ENCODE measurements around the gene SH2D6. TPM values are rescaled to one million over a fixed set of nuclear protein-coding genes. Genes with fewer than 3 reads are reported as not detected.
"Not testable (repeated sequence)": the region's sequence is repeated elsewhere in the genome, so short reads cannot be mapped to it uniquely, and the experiment has no call there.

Gene SH2D6
- total and polyA plus RNA-seq, 2 of the 8 experiments (the other 6 are each of a cell fraction or from before 2014, with no cell fraction given): 0.42 TPM; not detected in 1

- TF ChIP-seq KDM1A (IDR thresholded peaks at IDR 0.05; ENCODE audit: borderline replicate concordance, low read length) (no peak), CTCF (IDR thresholded peaks at IDR 0.05; ENCODE audit: control extremely low read depth in 1 of 3, insufficient read depth in 1 of 3, low read depth in 1 of 3, low read length in 3 of 3) (no peak), NANOG (IDR thresholded peaks at IDR 0.05; ENCODE audit: insufficient read depth, low read depth, low read length, poor library complexity, severe bottlenecking) (no peak)
Measured at GRCh38 chr2:85380048-85380447, 38.5 kb upstream of the SH2D6 start (continued).

GRCh38 chr2:85383151-85383550 lies 35.4 kb upstream of the SH2D6 start:
- not testable (repeated sequence) for H2BK5ac ChIP-seq (ENCODE audit: low read depth, low read length); H3K14ac ChIP-seq (ENCODE audit: insufficient read length); H3K27me3 ChIP-seq (replicated peaks in 1 of 4; ENCODE audit: control insufficient read depth in 3 of 4, extremely low read depth in 1 of 4, insufficient read depth in 3 of 4, low read length in 3 of 4); H2AK5ac ChIP-seq (ENCODE audit: low read depth, low read length); H4K5ac ChIP-seq (ENCODE audit: insufficient read length, low read depth, low read length); H3K79me2 ChIP-seq (ENCODE audit: control insufficient read depth in 1 of 2, insufficient read depth in 2 of 2, low read length in 2 of 2); H3K4me3 ChIP-seq (ENCODE audit: extremely low read depth in 1 of 4, insufficient read depth in 2 of 4, low read depth in 3 of 4, low read length in 4 of 4); H3K4me2 ChIP-seq (ENCODE audit: insufficient read depth in 1 of 2, low read depth in 2 of 2, low read length in 2 of 2); H2AFZ ChIP-seq (ENCODE audit: low read length); H3K4ac ChIP-seq (replicated peaks; ENCODE audit: insufficient read length, low read depth, low read length); H2BK120ac ChIP-seq (replicated peaks; ENCODE audit: low read depth, low read length); H2BK12ac ChIP-seq (ENCODE audit: low read depth, low read length); H3K9ac ChIP-seq (replicated peaks in 1 of 4; ENCODE audit: extremely low read depth in 1 of 4, low read depth in 3 of 4, low read length in 3 of 4); H2BK15ac ChIP-seq (ENCODE audit: low read length); H3K4me1 ChIP-seq (replicated peaks in 1 of 4; ENCODE audit: control insufficient read depth in 3 of 4, insufficient read depth in 4 of 4, low read length in 3 of 4); H3K18ac ChIP-seq (ENCODE audit: extremely low read depth, low read length); H3K23ac ChIP-seq (ENCODE audit: insufficient read length); H3K23me2 ChIP-seq (ENCODE audit: low read depth, low read length); DNase-seq (ENCODE audit: low read depth in 1 of 2, low spot score in 2 of 2); FAIRE-seq; H4K20me1 ChIP-seq (replicated peaks in 1 of 2; ENCODE audit: control insufficient read depth in 1 of 2, insufficient read depth in 2 of 2, low read length in 2 of 2); H4K8ac ChIP-seq (ENCODE audit: extremely low read depth, insufficient read depth, low read length); H3K27ac ChIP-seq (ENCODE audit: low read depth, low read length); H3K79me1 ChIP-seq (ENCODE audit: low read depth, low read length); H3K56ac ChIP-seq (replicated peaks; ENCODE audit: insufficient read length, low read depth, low read length); H4K91ac ChIP-seq (replicated peaks; ENCODE audit: insufficient read length, low read length); H2BK20ac ChIP-seq (ENCODE audit: low read length)
- ChIA-PET POLR2A (ENCODE audit: partially characterized antibody) (interaction anchor here (1.9 to 25.0 kb wide), 3 partner anchors 8 to 178 kb away, joined by 4 to 396 read pairs (median 9); partner anchors contain the start of genes GGCX and MAT2A), CTCF (ENCODE audit: partially characterized antibody) (interaction anchor here (0.6 to 1.9 kb wide), 7 partner anchors 8 to 169 kb away, joined by 3 to 10 read pairs (median 4); no protein-coding TSS in a partner anchor)
- WGBS, 2 experiments (ENCODE audit: extremely low coverage in 1 of 2, insufficient coverage in 1 of 2, insufficient read length in 1 of 2, insufficient replicate concordance in 2 of 2, low coverage in 1 of 2, low lambda C conversion rate in 2 of 2, missing lambda C conversion rate in 1 of 2): 76% methylated on average over 5 of the region's 5 CpGs; no CpG with 5 or more reads in 1 of the 2 experiments
- Histone ChIP-seq H3K9me3 (ENCODE audit: insufficient read depth in 2 of 2, low read depth in 1 of 2, low read length in 1 of 2) (peaks cover 4 to 10% of the 10 kb centered on the region in 2 experiments; a peak in 3 of 4 replicates), H3K36me3 (ENCODE audit: control insufficient read depth in 2 of 4, insufficient read depth in 4 of 4, low read length in 3 of 4) (peaks cover 0 to 11% (median 1%) of the 10 kb centered on the region in 4 experiments; a peak in 4 of 8 replicates)

Data from H1 (cell line).